Hematopoietic multipotent progenitor cell treated with erythropoietin and hydrocortisone succinate and interleukin-3 and kit ligand, for 6 days (in vitro differentiated cells): ENCODE results near the gene TAF5.
"Not testable (repeated sequence)": the region's sequence is repeated elsewhere in the genome, so short reads cannot be mapped to it uniquely, and the experiment has no call there.

ENCODE experiments used
- DNase-seq: peaks from one replicate; pipeline ENCODE4 v3.0.0-alpha.2; 2015

TAF5 gene

DNA sequence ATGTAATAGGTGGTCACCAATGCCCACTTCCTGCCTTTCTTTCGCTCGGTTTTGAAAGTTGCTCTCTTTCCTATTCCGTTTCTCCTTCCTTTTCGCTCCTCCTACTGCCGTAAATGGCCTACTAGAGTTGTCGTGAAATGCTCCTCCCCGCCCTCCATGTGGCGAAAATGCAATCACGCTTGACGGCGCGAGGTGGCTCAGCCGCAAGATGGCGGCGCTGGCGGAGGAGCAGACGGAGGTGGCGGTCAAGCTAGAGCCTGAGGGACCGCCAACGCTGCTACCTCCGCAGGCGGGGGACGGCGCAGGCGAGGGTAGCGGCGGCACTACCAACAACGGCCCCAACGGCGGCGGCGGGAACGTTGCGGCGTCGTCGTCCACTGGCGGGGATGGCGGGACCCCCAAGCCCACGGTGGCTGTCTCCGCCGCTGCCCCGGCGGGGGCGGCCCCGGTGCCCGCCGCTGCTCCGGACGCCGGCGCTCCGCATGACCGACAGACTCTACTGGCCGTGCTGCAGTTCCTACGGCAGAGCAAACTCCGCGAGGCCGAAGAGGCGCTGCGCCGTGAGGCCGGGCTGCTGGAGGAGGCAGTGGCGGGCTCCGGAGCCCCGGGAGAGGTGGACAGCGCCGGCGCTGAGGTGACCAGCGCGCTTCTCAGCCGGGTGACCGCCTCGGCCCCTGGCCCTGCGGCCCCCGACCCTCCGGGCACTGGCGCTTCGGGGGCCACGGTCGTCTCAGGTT, at the start of gene TAF5:
Gene TAF5, plus strand, starts transcription at position 195 of the 737 bp plus-strand sequence. Its CDS starts 14 bp downstream, at position 209.
- peak; percentile 98 for DNase-seq

DNA sequence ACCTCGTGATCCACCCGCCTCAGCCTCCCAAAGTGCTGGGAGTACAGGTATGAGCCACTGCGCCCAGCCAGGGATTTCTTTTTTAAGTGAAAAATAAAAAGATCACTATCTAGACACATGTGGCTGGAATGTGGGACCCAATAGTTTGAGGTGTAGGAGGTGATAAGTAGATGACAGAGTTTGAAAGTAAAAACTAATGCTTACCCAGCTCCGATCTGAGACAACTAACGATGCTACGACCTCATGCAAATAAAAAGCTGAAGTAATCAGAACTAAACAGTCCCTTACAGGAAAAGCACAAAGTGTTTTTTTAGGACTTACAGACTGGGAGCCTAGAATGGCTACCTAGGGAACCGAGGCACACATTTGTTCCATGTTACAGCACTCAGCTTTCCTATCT, 39.9 kb upstream of the TAF5 start:
- no peak for DNase-seq

GRCh38 chr10:103333934-103334520, 33.7 kb upstream of the TAF5 start:
- peak; percentile 64 for DNase-seq

GRCh38 chr10:103334567-103334966, 33.2 kb upstream of the TAF5 start:
- DNase-seq: no peak

- DNase-seq: no peak
These were observed 31.4 kb upstream of the TAF5 start for GRCh38 chr10:103336370-103336769.

DNA sequence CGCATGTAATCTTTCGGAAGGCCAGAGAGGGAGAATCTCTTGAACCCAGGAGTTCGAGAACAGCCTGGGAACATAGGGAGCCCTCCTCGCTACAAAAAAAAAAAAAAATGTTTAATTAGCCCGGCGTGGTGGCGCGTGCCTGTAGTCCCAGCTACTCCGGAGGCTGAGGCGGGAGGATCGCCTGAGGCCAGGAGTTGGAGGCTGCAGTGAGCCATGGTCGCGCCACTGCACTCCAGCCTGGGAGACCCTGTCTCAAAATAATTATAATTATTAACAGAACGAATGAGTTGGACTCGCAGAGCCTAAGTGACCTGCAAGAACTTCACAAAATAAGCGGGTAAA, 17.6 kb upstream of the TAF5 start:
- DNase-seq: no peak

DNA sequence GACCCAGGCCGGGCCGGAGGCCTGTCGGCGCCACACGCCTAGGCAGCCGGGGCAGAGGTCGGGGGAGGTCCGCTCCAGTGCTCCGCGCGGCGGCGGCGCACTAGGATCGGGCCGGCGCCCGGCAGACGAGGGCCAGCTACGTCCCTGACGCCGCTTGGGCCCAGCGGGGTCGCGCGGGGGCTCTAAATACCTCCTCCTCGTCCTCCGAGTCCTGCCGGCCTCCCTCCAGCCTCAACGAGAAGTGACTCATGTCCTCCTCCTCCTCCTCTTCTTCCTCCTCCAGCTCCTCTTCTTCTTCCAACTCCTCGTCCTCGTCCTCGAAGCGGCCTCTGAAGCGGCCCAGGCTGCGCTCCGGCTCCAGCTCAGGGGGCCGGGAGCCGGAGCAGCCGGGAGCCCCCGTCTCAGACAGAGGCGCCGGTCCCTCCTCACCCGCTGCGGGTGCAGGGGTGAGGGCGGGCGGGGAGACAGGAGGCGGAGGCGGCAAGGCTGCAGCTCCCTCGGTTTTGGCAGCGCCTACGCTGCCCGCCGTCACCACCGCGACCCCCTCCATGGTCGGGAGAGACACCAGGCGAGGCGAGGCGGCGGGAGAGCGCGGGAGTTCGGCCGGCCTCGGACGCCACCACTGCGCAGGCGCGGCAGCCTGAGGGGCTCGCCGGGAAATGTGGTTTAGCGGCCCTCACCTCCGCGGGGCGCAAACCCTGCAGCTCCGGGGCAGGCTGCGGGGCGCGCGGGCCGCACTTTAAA, 17.1 kb upstream of the TAF5 start, which contains the start of gene PCGF6:
Gene PCGF6, minus strand, starts transcription at position 624 of the 744 bp plus-strand sequence. Its CDS starts 74 bp downstream, at position 550.
- DNase-seq: peak; percentile 91

DNA sequence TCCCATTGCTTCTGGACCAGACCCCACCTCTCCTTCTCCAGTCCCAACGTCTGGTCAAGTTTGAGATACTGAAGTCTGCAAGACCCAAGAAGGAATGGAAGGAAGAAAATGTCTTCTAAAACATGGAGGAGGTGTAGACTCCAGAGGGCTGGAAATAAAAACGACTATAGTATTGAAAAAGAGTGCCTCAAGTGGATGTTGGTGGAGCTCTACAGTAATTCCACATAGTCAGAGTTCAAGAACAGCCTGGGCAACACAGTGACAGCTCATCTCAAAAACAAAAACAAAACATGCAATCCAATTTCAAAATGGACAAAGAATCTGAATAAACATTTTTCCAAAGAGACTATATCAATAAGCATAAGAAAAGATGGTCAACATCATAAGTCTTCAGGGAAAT, 14.5 kb upstream of the TAF5 start:
- peak; percentile 44 for DNase-seq

GRCh38 chr10:103354567-103354966, 13.2 kb upstream of the TAF5 start:
- DNase-seq: not testable (repeated sequence)

DNA sequence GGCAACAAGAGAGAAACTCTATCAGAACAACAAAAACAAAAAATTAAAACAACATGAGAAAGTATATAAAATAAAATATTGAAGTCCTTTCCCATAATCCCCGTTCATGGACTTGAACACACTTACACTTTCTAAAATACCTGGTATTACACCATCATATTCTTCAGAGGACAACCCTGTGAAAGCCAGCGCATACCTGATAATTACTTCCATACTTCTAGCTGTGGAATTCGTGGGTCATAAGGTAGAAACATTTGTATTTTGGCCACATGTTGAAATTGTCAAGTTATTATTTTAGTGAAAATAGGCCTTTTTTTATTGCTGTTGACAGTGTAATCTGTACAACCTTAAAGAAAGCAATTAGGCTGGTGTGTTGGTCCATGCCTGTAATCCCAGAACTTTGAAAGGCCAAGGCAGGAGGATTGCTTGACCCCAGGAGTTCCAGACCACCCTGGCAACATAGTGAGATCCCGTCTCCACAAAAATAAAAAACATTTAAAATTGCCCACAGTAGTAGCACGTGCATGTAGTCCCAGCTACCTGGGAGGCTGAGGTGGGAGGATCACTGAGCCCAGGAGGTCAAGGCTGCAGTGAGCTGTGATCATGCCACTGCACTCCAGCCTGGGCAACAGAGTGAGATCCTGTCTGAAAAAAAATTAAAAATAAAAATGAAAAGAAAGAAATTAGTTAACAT, 11.7 kb upstream of the TAF5 start:
- no peak for DNase-seq

- not testable (repeated sequence) for DNase-seq
These were observed 8.3 kb upstream of the TAF5 start for GRCh38 chr10:103359493-103359892.

GRCh38 chr10:103360791-103361190, 7.0 kb upstream of the TAF5 start:
- DNase-seq: not testable (repeated sequence)

GRCh38 chr10:103367379-103367781, 396 bp upstream of the TAF5 start:
- DNase-seq: peak; percentile 28

- DNase-seq: no peak
These were observed 5.8 kb downstream of the TAF5 start for GRCh38 chr10:103373544-103373943.

DNA sequence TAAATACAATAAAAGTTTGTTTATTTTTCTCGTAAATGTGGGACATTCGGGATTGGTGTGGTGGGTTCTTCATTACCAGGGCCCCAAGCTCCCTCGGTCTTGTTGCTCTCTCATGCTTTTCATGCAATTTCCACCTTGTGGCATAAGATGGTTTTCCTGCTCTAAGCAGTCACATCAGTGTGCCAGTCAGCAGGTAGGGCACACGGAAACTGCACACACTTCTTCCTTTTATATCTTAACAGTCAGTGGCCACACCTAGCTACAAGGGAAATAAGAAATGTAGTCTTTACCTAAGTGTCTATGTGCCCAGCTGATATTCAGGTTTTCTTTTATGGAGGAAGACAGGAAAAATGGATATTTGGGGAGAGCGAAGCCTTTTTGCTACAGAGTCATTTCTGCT, 6.5 kb downstream of the TAF5 start:
- DNase-seq: no peak

- no peak for DNase-seq
These were observed 15.0 kb downstream of the TAF5 start for GRCh38 chr10:103382769-103383168.

DNA sequence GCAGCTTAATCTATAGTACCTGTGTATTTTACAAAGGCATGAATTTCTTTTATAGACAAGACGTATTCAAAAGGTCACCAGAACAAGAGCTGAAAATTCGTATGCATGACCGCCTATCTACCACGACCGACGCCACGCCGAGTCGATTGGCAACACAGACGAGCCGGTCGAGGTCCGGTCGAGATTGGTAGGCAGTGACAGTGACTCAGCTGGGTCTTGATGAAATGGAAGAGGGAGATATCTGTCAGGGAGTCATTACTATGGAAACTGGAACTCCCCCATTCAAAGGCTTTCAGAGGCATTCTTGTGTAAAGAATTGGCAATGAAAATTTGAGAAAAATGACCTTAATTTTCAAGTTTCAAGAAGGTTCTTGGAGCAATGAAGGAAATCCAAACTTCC, 26.4 kb downstream of the TAF5 start:
- peak; percentile 60 for DNase-seq

- DNase-seq: peak; percentile 41
These were observed 27.9 kb downstream of the TAF5 start for GRCh38 chr10:103395754-103396066.

DNA sequence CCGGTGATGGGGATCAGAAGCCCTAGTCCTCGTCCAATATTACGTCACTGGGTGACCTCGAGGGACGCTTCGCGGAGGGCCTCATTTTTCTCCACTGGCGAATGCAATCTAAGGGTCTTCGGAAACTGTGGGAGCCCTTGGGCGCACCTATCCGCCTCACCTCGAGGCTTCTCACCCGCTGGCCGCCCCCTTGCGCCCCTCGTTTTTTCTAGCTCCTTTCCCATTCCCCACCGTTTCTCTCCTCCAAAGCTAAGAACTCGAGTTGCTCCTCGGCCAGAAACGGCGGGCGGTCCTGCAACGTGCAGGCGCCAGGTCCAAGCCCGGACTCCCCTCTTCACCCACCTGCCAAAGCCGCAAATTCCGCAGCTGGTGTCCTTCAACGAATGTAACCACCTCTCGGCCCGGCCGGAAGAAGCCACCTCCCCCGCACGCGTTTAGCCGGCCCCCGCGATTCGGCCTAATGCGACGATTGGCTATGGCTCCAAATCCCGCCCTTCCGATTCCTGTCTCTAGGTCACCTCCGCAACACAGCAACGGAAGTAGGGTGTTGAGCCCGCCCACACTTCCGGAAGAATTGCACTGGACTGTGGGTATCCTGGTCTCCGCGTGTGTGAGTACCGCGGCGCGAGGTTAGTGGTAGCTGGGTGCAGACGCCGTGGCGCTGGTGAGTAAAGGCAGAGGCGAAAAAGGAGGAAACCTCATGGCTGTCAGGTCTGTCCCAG, 28.5 kb downstream of the TAF5 start, which contains the start of the genes ATP5MK and PDCD11:
Gene ATP5MK, minus strand, starts transcription at position 409 of the 722 bp plus-strand sequence. CDS start 4,018 bp downstream, outside the sequence.
Gene PDCD11, plus strand, starts transcription at position 560 of the 722 bp plus-strand sequence. CDS start 1,801 bp downstream, outside the sequence.
- peak; percentile 100 for DNase-seq

- no peak for DNase-seq
These were observed 29.0 kb downstream of the TAF5 start for GRCh38 chr10:103396789-103397087.

GRCh38 chr10:103397191-103397825, 29.5 kb downstream of the TAF5 start:
- DNase-seq: no peak

DNA sequence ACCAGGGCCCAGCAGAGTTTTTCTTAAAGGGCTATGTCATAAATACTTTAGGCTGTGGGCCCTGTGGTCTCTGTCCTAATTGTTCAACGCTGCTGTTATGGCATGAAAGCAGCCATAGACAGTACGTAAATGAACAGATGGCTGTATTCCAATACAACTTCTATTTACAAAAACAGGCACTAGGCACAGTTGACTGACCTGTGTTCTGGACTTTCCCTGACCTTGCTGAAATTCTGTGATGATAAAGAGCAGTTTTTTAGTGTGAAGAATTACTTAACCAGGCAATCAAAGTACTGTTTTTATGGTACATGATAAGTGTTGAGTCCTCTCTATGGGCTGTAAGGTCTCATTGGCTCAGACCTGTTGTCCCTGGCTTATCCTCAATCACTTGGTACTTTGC, 45.8 kb downstream of the TAF5 start:
- no peak for DNase-seq
